Measurements from ENCODE around the gene KLHL29.
A peak's percentile ranks its signal among the peaks of the same experiment; 100 is the strongest.

KLHL29 gene

DNA sequence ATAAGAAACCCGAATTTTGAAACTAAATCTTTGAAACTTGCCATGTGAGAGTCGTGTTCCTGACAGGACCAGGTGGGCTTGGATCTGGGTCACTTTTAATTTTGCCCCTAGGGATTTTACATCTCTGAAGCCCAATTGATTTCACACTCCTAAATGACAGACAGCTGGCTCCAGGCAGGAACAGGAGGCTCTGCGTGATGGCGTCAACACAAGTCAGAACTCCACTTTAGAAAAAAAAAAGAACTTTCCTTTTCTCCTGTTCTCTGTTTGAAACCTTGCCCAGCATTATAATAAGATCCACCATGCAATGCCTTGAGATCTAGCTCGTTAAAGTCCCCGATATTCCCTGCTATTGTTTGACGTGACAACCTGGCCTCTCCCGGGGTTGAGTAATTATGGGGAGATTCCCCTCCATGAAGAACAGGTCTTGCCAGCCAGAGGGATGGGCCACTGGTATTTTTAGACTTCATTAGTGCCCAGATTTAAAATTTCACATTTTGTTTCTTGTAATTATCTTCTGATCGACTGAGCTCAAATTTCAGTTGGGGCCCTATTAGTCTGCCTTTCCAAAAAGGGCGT is 260.3 kb downstream of the KLHL29 start:
- DNase-seq: no peak

- no peak for DNase-seq
Observed at GRCh38 chr2:23647563-23647962, 262.6 kb downstream of the KLHL29 start.

DNA sequence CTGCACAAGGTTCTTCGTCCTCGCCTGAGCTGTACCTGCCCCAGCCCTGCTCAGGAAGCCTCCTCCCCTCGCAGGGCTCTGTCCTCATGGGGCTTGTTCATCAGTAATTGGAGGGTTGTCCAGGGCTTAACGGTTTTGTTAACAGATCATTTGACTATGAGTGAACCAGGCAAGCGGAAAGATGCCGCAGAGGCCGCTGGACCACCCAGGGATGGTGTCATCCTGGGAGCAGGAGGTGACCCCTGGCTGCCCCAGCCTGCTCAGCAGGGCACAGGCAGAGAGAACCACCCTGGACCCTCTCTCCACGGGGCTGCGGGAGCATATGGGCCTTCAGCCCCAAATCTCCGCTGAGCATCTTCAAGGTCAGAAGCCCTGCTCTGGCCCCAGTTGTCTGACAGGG is 264.3 kb downstream of the KLHL29 start:
- DNase-seq: no peak

GRCh38 chr2:23649819-23650218 is 264.8 kb downstream of the KLHL29 start:
- no peak for DNase-seq

DNA sequence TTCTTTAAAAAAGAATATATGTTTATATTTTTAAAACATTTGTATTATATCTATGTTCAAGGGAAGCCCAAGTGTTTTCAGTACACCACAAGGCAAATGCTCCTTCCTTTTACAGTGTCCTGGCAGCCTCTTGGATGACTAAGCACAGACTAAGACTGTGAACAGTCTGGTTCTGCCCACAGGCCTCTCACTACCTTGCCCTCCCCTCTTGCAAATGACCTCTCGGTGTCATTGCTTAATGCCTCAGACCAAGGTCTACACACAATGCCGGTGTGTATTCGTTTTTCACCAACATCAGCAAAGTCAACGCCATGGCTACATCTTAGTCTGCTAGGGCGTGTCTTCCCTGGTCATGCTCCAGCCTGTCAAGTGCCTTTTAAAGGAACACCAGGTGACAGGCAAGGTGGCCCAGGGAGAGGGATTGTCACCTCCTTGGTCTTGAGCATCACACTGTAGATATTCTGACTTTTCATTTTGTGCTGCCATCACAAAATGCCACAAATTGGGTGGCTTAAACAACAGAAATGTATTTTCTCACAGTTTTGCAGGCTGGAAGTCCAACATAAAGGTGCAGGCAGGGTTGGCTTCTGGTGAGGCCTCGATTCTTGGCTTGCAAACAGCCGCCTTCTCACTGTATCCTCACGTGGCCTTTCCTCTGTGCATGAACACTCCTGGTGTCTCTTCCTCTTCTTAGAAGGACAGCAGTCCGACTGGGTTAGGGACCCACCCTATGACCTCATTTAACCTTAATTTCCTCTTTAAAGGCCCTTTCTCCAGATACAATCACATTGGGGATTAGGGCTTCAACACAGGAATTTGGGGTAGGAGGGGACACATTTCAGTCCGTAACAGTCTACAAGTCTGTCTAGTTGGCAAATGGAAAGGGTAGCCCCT is 266.5 kb downstream of the KLHL29 start:
- DNase-seq: no peak

GRCh38 chr2:23653326-23653725 is 268.3 kb downstream of the KLHL29 start:
- no peak for DNase-seq

DNA sequence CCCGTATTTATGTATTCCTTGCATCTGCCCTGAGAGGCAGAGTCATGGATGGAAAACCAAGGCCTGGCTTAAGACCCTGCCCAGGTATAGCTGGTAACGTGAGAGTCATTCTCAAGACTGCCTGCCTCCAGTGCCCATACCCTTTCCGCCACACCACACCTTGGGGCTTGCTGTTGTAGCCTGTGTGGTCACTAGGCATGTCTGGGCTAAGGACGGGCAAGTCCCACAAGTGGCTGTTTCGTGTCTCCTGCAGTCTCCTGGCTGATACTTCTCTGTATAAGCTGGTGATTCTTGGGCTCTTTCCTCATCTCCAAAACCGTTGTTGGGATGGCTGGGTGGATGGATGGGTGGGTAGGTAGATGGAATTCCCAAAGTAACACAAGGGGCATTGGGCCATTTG is 269.8 kb downstream of the KLHL29 start:
- DNase-seq: no peak

DNA sequence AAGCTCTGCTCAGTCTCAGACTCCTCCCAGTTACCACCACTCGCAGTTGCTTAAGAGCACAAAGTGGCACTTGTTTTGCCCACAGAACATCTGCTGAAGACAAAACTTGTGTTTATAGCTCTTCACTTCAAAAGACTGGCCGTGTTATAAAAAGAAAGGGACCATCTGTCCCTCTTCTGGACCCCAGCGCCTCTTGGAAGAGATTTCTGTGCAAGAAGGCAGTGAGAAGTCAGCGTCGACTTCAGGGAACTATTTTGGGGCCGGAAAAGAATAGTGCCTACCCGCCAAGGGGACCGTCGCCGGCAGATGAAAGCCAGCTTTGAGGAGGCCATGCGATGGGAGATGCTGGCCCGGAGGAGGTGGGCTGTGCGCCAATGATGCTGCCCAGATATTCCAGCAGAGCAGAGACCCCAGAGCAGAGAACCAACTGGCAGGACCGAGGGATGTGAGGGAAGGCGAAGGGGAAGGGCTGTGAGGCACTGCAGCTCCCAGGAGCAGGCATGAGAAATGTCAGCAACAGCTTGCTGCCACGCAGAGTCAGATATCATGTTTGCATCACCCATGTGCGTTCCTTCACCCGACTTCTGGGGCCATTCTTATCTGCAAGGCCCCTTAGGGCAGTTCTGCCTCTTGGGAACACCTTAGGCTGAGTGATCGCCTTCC is 271.1 kb downstream of the KLHL29 start:
- no peak for DNase-seq

DNA sequence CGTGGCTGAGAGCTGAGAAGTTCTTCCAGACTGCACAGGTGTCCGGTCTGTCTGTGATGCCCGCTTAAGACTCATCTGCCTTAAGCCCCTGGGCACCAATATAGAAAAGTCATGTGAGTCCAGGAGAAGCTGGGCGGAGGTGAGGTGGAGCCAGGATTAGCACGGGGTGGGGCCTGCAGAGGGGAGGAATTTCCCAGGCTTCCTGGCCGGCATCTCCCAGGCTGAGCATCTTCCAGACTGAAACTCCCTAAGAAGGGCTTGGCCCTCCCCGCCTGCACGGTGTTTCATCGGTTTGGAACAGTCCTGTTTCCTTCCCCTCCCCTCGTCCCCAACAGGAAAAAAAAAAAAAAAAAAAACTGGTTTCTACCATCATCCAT is 271.6 kb downstream of the KLHL29 start:
- DNase-seq: no peak

DNA sequence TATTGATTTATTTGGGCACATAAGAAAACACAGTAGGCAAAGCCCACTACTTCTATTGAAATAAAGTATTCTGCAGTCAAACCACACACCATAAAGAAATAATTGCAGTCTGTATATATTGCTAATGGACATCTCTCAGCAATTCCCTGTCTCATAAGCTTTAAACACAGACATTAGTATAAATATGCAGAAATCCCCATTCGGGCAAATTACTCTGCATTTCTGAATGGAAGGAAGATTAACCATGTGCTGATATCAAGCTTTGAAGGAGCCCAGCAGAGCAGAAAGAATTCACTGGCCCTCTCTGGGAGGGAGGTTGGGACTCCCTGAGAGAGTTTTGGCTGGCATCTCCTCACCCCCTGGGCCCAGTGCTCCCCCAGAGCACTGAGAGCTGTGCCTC is 272.4 kb downstream of the KLHL29 start:
- DNase-seq: no peak

DNA sequence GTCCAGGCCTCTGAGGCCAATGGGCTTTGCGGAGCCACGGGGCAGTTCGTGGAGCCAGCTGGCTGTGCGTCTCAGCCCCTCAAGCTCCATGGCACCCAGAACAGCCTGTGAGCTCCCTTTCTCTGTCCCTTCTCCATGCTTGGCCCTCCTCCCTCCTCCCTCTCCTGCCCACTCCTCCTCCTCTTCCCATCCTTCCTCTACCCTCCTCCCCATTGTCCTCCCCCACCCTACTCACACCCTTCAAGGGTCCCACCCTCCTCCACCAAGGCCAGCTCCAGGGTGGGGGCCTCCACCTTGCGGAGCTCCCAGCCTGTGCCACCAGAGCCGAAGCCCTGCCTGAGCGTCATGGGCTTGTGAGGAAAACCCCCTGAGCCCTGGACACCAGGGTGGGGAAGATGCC is 273.0 kb downstream of the KLHL29 start:
- DNase-seq: no peak

DNA sequence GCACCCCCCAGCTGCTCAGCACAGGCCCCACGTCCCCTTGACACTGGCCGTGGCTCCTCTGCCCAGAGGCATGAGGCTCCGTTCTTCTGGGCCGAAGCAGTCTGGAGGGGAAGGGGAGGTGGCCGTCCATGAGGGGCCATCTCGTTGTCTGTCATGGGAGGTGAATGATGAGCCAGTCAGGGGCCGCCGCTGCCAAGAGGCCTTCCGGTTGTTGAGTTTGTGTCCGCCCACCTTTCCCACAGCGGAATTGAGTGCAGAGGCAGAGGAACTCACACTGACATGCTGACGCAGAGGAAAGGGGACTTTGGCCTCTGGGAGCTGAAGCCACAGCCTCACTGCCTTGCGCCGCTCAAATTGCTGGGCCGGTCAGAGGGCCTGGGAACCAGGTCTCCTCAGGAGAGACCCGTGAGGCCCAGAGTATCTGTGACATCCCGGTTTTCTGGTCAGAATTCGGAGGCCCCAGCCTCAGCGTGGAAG is 273.5 kb downstream of the KLHL29 start:
- peak; percentile 23 to 30 for DNase-seq

DNA sequence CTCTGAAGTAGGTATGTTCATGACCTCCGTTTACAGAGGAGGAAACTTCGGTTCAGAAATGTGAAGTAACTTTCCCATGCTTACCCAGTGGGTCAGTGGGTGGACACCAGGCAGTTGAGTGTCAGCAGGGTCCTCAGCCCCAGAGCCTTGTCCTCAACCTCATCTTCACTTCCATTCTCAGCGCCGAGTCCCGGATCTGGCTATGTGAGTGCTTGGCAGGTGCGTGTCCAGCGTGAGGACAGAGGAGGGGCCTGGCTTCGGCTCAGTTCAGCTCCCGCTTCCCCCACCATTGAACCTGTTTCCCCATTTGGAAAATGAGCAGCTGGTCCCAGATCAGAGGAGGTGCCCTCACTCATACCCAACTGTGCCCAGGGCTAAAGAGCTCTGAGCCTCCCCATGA is 274.3 kb downstream of the KLHL29 start:
- no peak for DNase-seq

- no peak for DNase-seq
Observed at GRCh38 chr2:23659773-23660172, 274.8 kb downstream of the KLHL29 start.

DNA sequence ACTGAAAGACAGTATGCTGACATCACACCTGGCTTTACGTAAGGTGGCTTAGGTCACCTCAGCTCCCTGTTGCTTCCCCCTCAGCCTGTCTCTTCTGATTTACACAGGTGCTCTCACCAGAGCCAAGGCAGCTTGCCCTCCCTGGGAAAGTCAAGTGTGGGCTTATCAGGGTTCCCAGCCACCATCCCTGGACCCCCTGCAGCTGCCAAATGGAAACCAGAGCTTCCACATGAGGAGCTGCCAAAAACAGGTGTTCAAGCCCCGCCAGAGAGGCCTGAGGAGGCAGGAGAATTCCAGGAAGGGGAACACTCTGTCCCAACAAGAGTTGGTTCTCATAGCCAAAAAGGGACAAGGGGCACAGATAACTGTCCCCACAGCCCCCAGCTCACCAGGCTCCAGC is 275.3 kb downstream of the KLHL29 start:
- no peak for DNase-seq

DNA sequence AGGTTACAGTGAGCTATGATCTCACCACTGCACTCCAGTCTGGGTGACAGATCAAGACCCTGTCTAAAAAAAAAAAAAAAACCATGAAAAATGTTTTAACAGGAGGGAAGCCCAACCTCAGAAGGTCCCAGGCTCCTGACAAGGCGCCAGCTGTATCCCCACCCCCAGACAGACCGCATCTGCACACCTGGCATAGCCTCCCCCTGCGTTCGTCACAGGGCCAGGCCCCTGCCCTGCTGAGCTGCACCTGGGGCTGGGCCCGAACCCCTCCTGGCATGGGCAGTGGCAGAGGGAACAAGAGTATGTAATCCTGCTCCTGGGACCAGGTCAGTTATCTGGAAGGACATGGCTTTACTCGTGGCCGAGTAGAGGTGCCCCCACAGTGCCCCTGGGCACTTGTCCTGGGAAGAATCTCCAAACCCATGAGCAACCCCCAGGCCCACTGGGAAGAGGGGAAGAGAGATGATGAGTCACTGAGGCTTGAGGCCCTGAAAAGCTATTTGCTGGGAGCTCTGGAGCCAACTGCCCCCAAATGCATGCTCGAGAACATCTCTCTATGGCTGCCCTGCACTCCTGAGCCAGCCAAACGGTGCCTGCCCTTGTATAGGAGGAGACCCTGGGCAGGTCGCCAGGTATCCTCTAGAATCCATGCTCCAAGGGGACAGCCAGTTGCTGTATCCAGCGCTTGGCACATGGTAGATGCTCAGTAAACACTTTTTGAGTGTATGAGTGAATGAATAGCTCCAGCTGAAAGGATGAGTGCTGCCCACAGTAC is 276.5 kb downstream of the KLHL29 start:
- DNase-seq: no peak

- no peak for DNase-seq
Observed at GRCh38 chr2:23662466-23662865, 277.5 kb downstream of the KLHL29 start.

GRCh38 chr2:23662941-23663920 is 278.3 kb downstream of the KLHL29 start:
- DNase-seq: no peak

- DNase-seq: no peak
Observed at GRCh38 chr2:23664066-23664788, 279.2 kb downstream of the KLHL29 start.

GRCh38 chr2:23666241-23666979 is 281.4 kb downstream of the KLHL29 start:
- no peak for DNase-seq

DNA sequence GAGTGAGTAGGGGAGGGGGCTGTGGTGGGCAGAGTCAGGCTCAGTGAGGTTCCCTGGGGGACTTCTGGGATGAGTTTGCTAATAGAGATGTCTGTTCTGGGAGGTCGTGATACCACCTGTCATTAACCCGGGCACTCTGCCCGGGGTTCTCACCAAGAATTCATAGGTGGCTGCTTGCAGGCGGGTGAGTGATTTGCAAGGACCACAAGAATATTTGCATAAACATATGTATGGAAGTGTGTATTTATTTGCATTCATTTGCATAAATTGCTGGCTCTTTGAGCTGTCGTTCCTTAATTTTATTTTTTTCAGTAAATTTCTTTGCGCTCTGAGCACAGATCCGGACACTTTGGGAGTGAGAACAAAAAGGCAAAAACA is 282.0 kb downstream of the KLHL29 start:
- DNase-seq: no peak

All from stimulated activated CD4-positive, alpha-beta T cell treated with anti-CD3 and anti-CD28 coated beads, Interleukin-2, amount 100 ng/mL, for 48 hours (primary cell).